Measurements from ENCODE around the gene KIF7. TPM values are rescaled to one million over a fixed set of nuclear protein-coding genes. Genes with fewer than 3 reads are reported as not detected.

Gene KIF7
- total and polyA plus RNA-seq, 2 donors from 2014 or later, result 1.4 to 4.2 TPM

GRCh38 chr15:89654301-89654761 lies 936 bp downstream of the KIF7 start:
- TF ChIP-seq CTCF (IDR thresholded peaks at IDR 0.05; ENCODE audit: borderline replicate concordance, extremely low read depth, insufficient read depth), result no peak
- FAIRE-seq, result no peak
- H3K36me3 ChIP-seq (ENCODE audit: control insufficient read depth in 2 of 3, insufficient read depth in 3 of 3, low read length in 3 of 3), result no peaks in the 10 kb centered on the region
- no peak for DNase-seq
- no peaks in the 10 kb centered on the region for H3K4me1 ChIP-seq (ENCODE audit: control insufficient read depth in 2 of 3, insufficient read depth in 2 of 3, low read depth in 1 of 3, low read length in 3 of 3)
- no peak overlapping the region for H3K27ac ChIP-seq (ENCODE audit: low read depth in 2 of 2, low read length in 2 of 2)
- peak overlapping the region in 1 of 3 donors; percentile 38 for H3K9ac ChIP-seq (ENCODE audit: low read length in 3 of 3)
- no peaks in the 10 kb centered on the region for H3K9me3 ChIP-seq (ENCODE audit: control insufficient read depth in 2 of 3, insufficient read depth in 1 of 3, low read length in 3 of 3)
- peak overlapping the region; percentile 18 to 60 (median 57) for H3K4me3 ChIP-seq (ENCODE audit: low read length in 3 of 3)
- H3K27me3 ChIP-seq (ENCODE audit: control insufficient read depth, insufficient read depth, low read length), result no peaks in the 10 kb centered on the region
- intact Hi-C loops (cut with DNase I), result no loop called here

- no peaks in the 10 kb centered on the region for H3K9me3 ChIP-seq (ENCODE audit: control insufficient read depth in 2 of 3, insufficient read depth in 1 of 3, low read length in 3 of 3)
- H3K27me3 ChIP-seq (ENCODE audit: control insufficient read depth, insufficient read depth, low read length), result no peaks in the 10 kb centered on the region
- no peak overlapping the region for H3K27ac ChIP-seq (ENCODE audit: low read depth in 2 of 2, low read length in 2 of 2)
- no peak overlapping the region for H3K4me3 ChIP-seq (ENCODE audit: low read length in 3 of 3)
- H3K36me3 ChIP-seq (ENCODE audit: control insufficient read depth in 2 of 3, insufficient read depth in 3 of 3, low read length in 3 of 3), result no peaks in the 10 kb centered on the region
- TF ChIP-seq CTCF (IDR thresholded peaks at IDR 0.05; ENCODE audit: borderline replicate concordance, extremely low read depth, insufficient read depth), result no peak
- H3K4me1 ChIP-seq (ENCODE audit: control insufficient read depth in 2 of 3, insufficient read depth in 2 of 3, low read depth in 1 of 3, low read length in 3 of 3), result no peaks in the 10 kb centered on the region
- no peak for DNase-seq
- H3K9ac ChIP-seq (ENCODE audit: low read length in 3 of 3), result no peak overlapping the region
- intact Hi-C loops (cut with DNase I), result no loop called here
- FAIRE-seq, result no peak
These were observed 1.7 kb downstream of the KIF7 start for GRCh38 chr15:89653578-89653977.

- H3K36me3 ChIP-seq (ENCODE audit: control insufficient read depth in 2 of 3, insufficient read depth in 3 of 3, low read length in 3 of 3), result no peaks in the 10 kb centered on the region
- no peaks in the 10 kb centered on the region for H3K9me3 ChIP-seq (ENCODE audit: control insufficient read depth in 2 of 3, insufficient read depth in 1 of 3, low read length in 3 of 3)
- intact Hi-C loops (cut with DNase I), result no loop called here
- no peak for FAIRE-seq
- no peak for TF ChIP-seq CTCF (IDR thresholded peaks at IDR 0.05; ENCODE audit: borderline replicate concordance, extremely low read depth, insufficient read depth)
- no peak for DNase-seq
- H3K9ac ChIP-seq (ENCODE audit: low read length in 3 of 3), result no peak overlapping the region
- H3K4me3 ChIP-seq (ENCODE audit: low read length in 3 of 3), result no peak overlapping the region
- no peak overlapping the region for H3K27ac ChIP-seq (ENCODE audit: low read depth in 2 of 2, low read length in 2 of 2)
- H3K27me3 ChIP-seq (ENCODE audit: control insufficient read depth, insufficient read depth, low read length), result no peaks in the 10 kb centered on the region
- no peaks in the 10 kb centered on the region for H3K4me1 ChIP-seq (ENCODE audit: control insufficient read depth in 2 of 3, insufficient read depth in 2 of 3, low read depth in 1 of 3, low read length in 3 of 3)
These were observed 2.6 kb downstream of the KIF7 start for GRCh38 chr15:89652666-89653065.

- DNase-seq (no peak), FAIRE-seq (no peak)
- Histone ChIP-seq H3K4me3 (ENCODE audit: low read length in 3 of 3) (no peak overlapping the region), H3K27ac (ENCODE audit: low read depth in 2 of 2, low read length in 2 of 2) (no peak overlapping the region), H3K4me1 (ENCODE audit: control insufficient read depth in 2 of 3, insufficient read depth in 2 of 3, low read depth in 1 of 3, low read length in 3 of 3) (peaks cover 0 to 2% (median 0%) of the 10 kb centered on the region in 3 donors), H3K9me3 (ENCODE audit: control insufficient read depth in 2 of 3, insufficient read depth in 1 of 3, low read length in 3 of 3) (no peaks in the 10 kb centered on the region), H3K9ac (ENCODE audit: low read length in 3 of 3) (no peak overlapping the region), H3K27me3 (ENCODE audit: control insufficient read depth, insufficient read depth, low read length) (no peaks in the 10 kb centered on the region), H3K36me3 (ENCODE audit: control insufficient read depth in 2 of 3, insufficient read depth in 3 of 3, low read length in 3 of 3) (no peaks in the 10 kb centered on the region)
- TF ChIP-seq CTCF (IDR thresholded peaks at IDR 0.05; ENCODE audit: borderline replicate concordance, extremely low read depth, insufficient read depth), result no peak
- intact Hi-C loops (cut with DNase I), result no loop called here
These were observed 3.1 kb downstream of the KIF7 start for GRCh38 chr15:89652131-89652530.

Data from kidney (tissue), 14 donors.